Osteocyte (in vitro differentiated cells): ENCODE results near the gene SH3GL3. TPM values are rescaled to one million over a fixed set of nuclear protein-coding genes. Genes with fewer than 3 reads are reported as not detected.

Experiments used
- DNase-seq: peaks from one replicate; pipeline ENCODE4 v3.0.0; 2021; ENCODE audit warnings: mixed read lengths; ENCODE audit not compliant: unreplicated experiment; ENCODE audit errors: extremely low spot score
- H3K27ac Mint-ChIP-seq: one replicate; pipeline ENCODE4 v1.8.0; 2021; ENCODE audit warnings: mild to moderate bottlenecking, mixed read lengths; ENCODE audit not compliant: unreplicated experiment
- H3K27me3 Mint-ChIP-seq: one replicate; pipeline ENCODE4 v1.8.0; 2021; ENCODE audit warnings: mixed read lengths; ENCODE audit not compliant: unreplicated experiment
- H3K36me3 Mint-ChIP-seq: one replicate; pipeline ENCODE4 v1.8.0; 2021; ENCODE audit warnings: mixed read lengths; ENCODE audit not compliant: unreplicated experiment
- H3K4me1 Mint-ChIP-seq: one replicate; pipeline ENCODE4 v1.8.0; 2021; ENCODE audit warnings: mixed read lengths; ENCODE audit not compliant: unreplicated experiment
- H3K4me3 Mint-ChIP-seq: one replicate; pipeline ENCODE4 v1.8.0; 2021; ENCODE audit warnings: mild to moderate bottlenecking, moderate library complexity, mixed read lengths; ENCODE audit not compliant: unreplicated experiment
- H3K9me3 Mint-ChIP-seq: one replicate; pipeline ENCODE4 v1.8.0; 2021; ENCODE audit warnings: mixed read lengths; ENCODE audit not compliant: unreplicated experiment
- total RNA-seq: library from RNA; stranded (reverse); gene quantifications from 2 replicates; pipeline ENCODE4 v1.2.1, GENCODE V29; 2021
- TF ChIP-seq, protein P1 (sequence below): fragments of 200-600 bp; sonication (generic); IDR thresholded peaks from 2 replicates; pipeline ENCODE4 v1.5.0; 2021; ENCODE audit warnings: antibody characterized with exemption, mild to moderate bottlenecking, moderate library complexity

SH3GL3 gene
- total RNA-seq, 1 donor from 2014 or later = not detected

DNA sequence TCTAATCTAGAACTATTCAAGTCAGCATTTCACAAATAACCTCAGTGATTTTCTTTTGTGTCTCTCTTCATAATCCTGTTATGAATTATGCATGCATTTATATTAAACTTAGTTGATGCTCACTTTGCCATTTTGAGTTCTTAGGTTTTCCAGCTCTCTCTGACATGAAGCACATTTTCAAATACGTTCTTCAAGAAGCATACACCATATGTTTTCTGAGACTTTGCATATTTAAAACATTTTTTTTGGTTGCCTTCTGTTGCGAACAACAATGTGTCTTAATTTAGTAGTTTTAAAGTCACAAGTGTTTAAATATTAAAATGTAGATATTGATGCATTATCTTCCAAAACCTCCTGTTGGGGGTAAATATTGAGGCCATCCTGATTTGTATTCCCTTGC lies 37.5 kb downstream of the SH3GL3 start:
- Mint-ChIP-seq H3K4me3 (no peak overlapping the region), H3K27me3 (no peaks in the 10 kb centered on the region), H3K27ac (no peak overlapping the region), H3K9me3 (peaks cover 20% of the 10 kb centered on the region), H3K36me3 (no peaks in the 10 kb centered on the region), H3K4me1 (no peaks in the 10 kb centered on the region)
- TF ChIP-seq, protein P1, sequence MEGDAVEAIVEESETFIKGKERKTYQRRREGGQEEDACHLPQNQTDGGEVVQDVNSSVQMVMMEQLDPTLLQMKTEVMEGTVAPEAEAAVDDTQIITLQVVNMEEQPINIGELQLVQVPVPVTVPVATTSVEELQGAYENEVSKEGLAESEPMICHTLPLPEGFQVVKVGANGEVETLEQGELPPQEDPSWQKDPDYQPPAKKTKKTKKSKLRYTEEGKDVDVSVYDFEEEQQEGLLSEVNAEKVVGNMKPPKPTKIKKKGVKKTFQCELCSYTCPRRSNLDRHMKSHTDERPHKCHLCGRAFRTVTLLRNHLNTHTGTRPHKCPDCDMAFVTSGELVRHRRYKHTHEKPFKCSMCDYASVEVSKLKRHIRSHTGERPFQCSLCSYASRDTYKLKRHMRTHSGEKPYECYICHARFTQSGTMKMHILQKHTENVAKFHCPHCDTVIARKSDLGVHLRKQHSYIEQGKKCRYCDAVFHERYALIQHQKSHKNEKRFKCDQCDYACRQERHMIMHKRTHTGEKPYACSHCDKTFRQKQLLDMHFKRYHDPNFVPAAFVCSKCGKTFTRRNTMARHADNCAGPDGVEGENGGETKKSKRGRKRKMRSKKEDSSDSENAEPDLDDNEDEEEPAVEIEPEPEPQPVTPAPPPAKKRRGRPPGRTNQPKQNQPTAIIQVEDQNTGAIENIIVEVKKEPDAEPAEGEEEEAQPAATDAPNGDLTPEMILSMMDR = no peak
- no peak for DNase-seq

GRCh38 chr15:83486363-83486762 lies 39.2 kb downstream of the SH3GL3 start:
- Mint-ChIP-seq H3K4me3 (no peak overlapping the region), H3K36me3 (no peaks in the 10 kb centered on the region), H3K27me3 (no peaks in the 10 kb centered on the region), H3K9me3 (peaks cover 20% of the 10 kb centered on the region), H3K27ac (no peak overlapping the region), H3K4me1 (no peaks in the 10 kb centered on the region)
- TF ChIP-seq, protein P1 = no peak
- no peak for DNase-seq

GRCh38 chr15:83487519-83487918 lies 40.4 kb downstream of the SH3GL3 start:
- Mint-ChIP-seq H3K27me3 (no peaks in the 10 kb centered on the region), H3K27ac (no peak overlapping the region), H3K9me3 (peaks cover 20% of the 10 kb centered on the region), H3K4me1 (no peaks in the 10 kb centered on the region), H3K36me3 (no peaks in the 10 kb centered on the region), H3K4me3 (no peak overlapping the region)
- DNase-seq = no peak
- TF ChIP-seq, protein P1 = no peak

GRCh38 chr15:83489690-83490089 lies 42.5 kb downstream of the SH3GL3 start:
- Mint-ChIP-seq H3K27ac (no peak overlapping the region), H3K4me3 (no peak overlapping the region), H3K4me1 (no peaks in the 10 kb centered on the region), H3K27me3 (no peaks in the 10 kb centered on the region), H3K36me3 (no peaks in the 10 kb centered on the region), H3K9me3 (peaks cover 13% of the 10 kb centered on the region)
- DNase-seq = no peak
- TF ChIP-seq, protein P1 = no peak

- DNase-seq = no peak
- Mint-ChIP-seq H3K4me3 (no peak overlapping the region), H3K4me1 (no peaks in the 10 kb centered on the region), H3K27ac (no peak overlapping the region), H3K9me3 (peaks cover 10% of the 10 kb centered on the region), H3K27me3 (no peaks in the 10 kb centered on the region), H3K36me3 (no peaks in the 10 kb centered on the region)
- TF ChIP-seq, protein P1 = no peak
Observed at GRCh38 chr15:83491486-83491885, 44.3 kb downstream of the SH3GL3 start.
